HEK293 (cell line): ENCODE results near the gene ADAMTS2.

Source experiments
- CTCF ChIA-PET: fragments of 350-600 bp; formaldehyde crosslinking; extraction: SDS; loops from one replicate; lab custom pipeline; 2021; ENCODE audit warnings: antibody characterized with exemption; lab: Yijun Ruan, JAX
- POLR2A ChIA-PET: fragments of 300-600 bp; formaldehyde crosslinking; extraction: SDS; loops from one replicate; lab custom pipeline; 2020; ENCODE audit warnings: antibody characterized with exemption, inconsistent platforms; lab: Yijun Ruan, JAX
- H3K27ac ChIP-seq: fragments of 200-500 bp; sonication (Bioruptor generic); 2 replicates; pipeline ENCODE4 v1.5.1; 2014; ENCODE audit warnings: low read depth, low read length, control low read depth, inconsistent platforms; ENCODE audit errors: extremely low read depth
- H3K36me3 ChIP-seq, 2 experiments: fragments of 200-500 bp in 1 of 2; sonication (Bioruptor generic) in 1 of 2; 1 replicate in 1 of 2; 2 replicates in 1 of 2; pipeline ENCODE4 v1.5.1; 2014 to 2017; ENCODE audit warnings: inconsistent platforms in 2 of 2, low read length in 2 of 2; ENCODE audit not compliant: control insufficient read depth in 2 of 2, insufficient read depth in 1 of 2
- H3K4me1 ChIP-seq: fragments of 200-500 bp; sonication (Bioruptor generic); 2 replicates; pipeline ENCODE4 v1.5.1; 2014; ENCODE audit warnings: mild to moderate bottlenecking, low read length, inconsistent platforms; ENCODE audit not compliant: control insufficient read depth, insufficient read depth
- H3K4me3 ChIP-seq: 2 replicates; pipeline ENCODE4 v1.5.1; 2011; ENCODE audit warnings: low read depth, mild to moderate bottlenecking, control low read depth, low read length, moderate library complexity
- H3K9me3 ChIP-seq: fragments of 200-500 bp; sonication (Bioruptor generic); 2 replicates; pipeline ENCODE4 v1.5.1; 2014; ENCODE audit warnings: low read depth, low read length, inconsistent platforms; ENCODE audit not compliant: control insufficient read depth, insufficient read depth
- KLF9 ChIP-seq: fragments of 450-650 bp; formaldehyde crosslinking; IDR thresholded peaks from 2 replicates; pipeline ENCODE4 v1.5.1; 2016; ENCODE audit warnings: missing biosample characterization, missing genetic modification characterization, low read depth
- SP2 ChIP-seq: fragments of 450-650 bp; formaldehyde crosslinking; IDR thresholded peaks from 2 replicates; pipeline ENCODE4 v1.5.1; 2016; ENCODE audit warnings: missing biosample characterization, missing genetic modification characterization
- WT1 ChIP-seq: fragments of 450-650 bp; formaldehyde crosslinking; IDR thresholded peaks from 2 replicates; pipeline ENCODE4 v1.5.1; 2016; ENCODE audit warnings: missing biosample characterization, missing genetic modification characterization
- ZFHX2 ChIP-seq: fragments of 450-650 bp; formaldehyde crosslinking; conservative IDR thresholded peaks from 2 replicates; pipeline ENCODE4 v1.5.1; 2016; ENCODE audit warnings: missing biosample characterization, missing genetic modification characterization
- ZNF10 ChIP-seq: fragments of 450-650 bp; formaldehyde crosslinking; IDR thresholded peaks from 2 replicates; pipeline ENCODE4 v1.5.1; 2017; ENCODE audit warnings: missing biosample characterization, missing genetic modification characterization
- ZNF157 ChIP-seq: fragments of 450-650 bp; formaldehyde crosslinking; IDR thresholded peaks from 2 replicates; pipeline ENCODE4 v1.5.1; 2016; ENCODE audit warnings: missing biosample characterization, missing genetic modification characterization
- ZNF19 ChIP-seq: fragments of 450-650 bp; formaldehyde crosslinking; IDR thresholded peaks from 2 replicates; pipeline ENCODE4; 2016; ENCODE audit warnings: missing biosample characterization, missing genetic modification characterization, low read depth
- ZNF426 ChIP-seq: fragments of 450-650 bp; formaldehyde crosslinking; IDR thresholded peaks from 2 replicates; pipeline ENCODE4 v1.5.1; 2017; ENCODE audit warnings: missing biosample characterization, missing genetic modification characterization, mild to moderate bottlenecking, inconsistent platforms, moderate library complexity
- ZNF433 ChIP-seq: fragments of 450-650 bp; formaldehyde crosslinking; IDR thresholded peaks from 2 replicates; pipeline ENCODE4 v1.5.1; 2016; ENCODE audit warnings: missing biosample characterization, missing genetic modification characterization, low read depth
- ZNF514 ChIP-seq: fragments of 450-650 bp; formaldehyde crosslinking; IDR thresholded peaks from 2 replicates; pipeline ENCODE4 v1.5.1; 2016; ENCODE audit warnings: missing biosample characterization, missing genetic modification characterization
- ZNF544 ChIP-seq: fragments of 450-650 bp; formaldehyde crosslinking; IDR thresholded peaks from 2 replicates; pipeline ENCODE4 v1.5.0; 2017; ENCODE audit warnings: missing biosample characterization, missing genetic modification characterization
- ZNF707 ChIP-seq: fragments of 450-650 bp; formaldehyde crosslinking; IDR thresholded peaks from 2 replicates; pipeline ENCODE4 v1.5.1; 2016; ENCODE audit warnings: missing biosample characterization, missing genetic modification characterization
- ZNF777 ChIP-seq: fragments of 450-650 bp; formaldehyde crosslinking; IDR thresholded peaks from 2 replicates; pipeline ENCODE4 v1.5.1; 2017; ENCODE audit warnings: missing biosample characterization, missing genetic modification characterization, borderline replicate concordance
- ZSCAN23 ChIP-seq: fragments of 450-650 bp; formaldehyde crosslinking; IDR thresholded peaks from 2 replicates; pipeline ENCODE4 v1.5.1; 2016; ENCODE audit warnings: missing biosample characterization, missing genetic modification characterization
- ZSCAN30 ChIP-seq: fragments of 450-650 bp; IDR thresholded peaks from 2 replicates; pipeline ENCODE4 v1.5.1; 2018; ENCODE audit warnings: missing biosample characterization, mild to moderate bottlenecking, missing genetic modification characterization, moderate library complexity
- TF ChIP-seq, protein P1 (sequence below): fragments of 450-650 bp; formaldehyde crosslinking; IDR thresholded peaks from 2 replicates; pipeline ENCODE4 v1.5.0; 2017; ENCODE audit warnings: missing biosample characterization, missing genetic modification characterization, borderline replicate concordance
- TF ChIP-seq, protein P2 (sequence below): fragments of 450-650 bp; formaldehyde crosslinking; IDR thresholded peaks from 2 replicates; pipeline ENCODE4 v1.5.1; 2016; ENCODE audit warnings: missing biosample characterization, missing genetic modification characterization
- TF ChIP-seq, protein P3 (sequence below): fragments of 450-650 bp; formaldehyde crosslinking; IDR thresholded peaks from 2 replicates; pipeline ENCODE4 v1.5.1; 2016; ENCODE audit warnings: missing biosample characterization, missing genetic modification characterization
- TF ChIP-seq, protein P4 (sequence below): fragments of 450-650 bp; formaldehyde crosslinking; conservative IDR thresholded peaks from 2 replicates; pipeline ENCODE4 v1.5.1; 2016; ENCODE audit warnings: low read depth, missing biosample characterization, missing genetic modification characterization
- TF ChIP-seq, protein P5 (sequence below): fragments of 450-650 bp; formaldehyde crosslinking; IDR thresholded peaks from 2 replicates; pipeline ENCODE4 v1.5.1; 2016; ENCODE audit warnings: missing biosample characterization, missing genetic modification characterization, low read depth
- TF ChIP-seq, protein P6 (sequence below): fragments of 450-650 bp; IDR thresholded peaks from 2 replicates; pipeline ENCODE4 v1.5.1; 2018; ENCODE audit warnings: missing biosample characterization, missing genetic modification characterization

Gene ADAMTS2

DNA sequence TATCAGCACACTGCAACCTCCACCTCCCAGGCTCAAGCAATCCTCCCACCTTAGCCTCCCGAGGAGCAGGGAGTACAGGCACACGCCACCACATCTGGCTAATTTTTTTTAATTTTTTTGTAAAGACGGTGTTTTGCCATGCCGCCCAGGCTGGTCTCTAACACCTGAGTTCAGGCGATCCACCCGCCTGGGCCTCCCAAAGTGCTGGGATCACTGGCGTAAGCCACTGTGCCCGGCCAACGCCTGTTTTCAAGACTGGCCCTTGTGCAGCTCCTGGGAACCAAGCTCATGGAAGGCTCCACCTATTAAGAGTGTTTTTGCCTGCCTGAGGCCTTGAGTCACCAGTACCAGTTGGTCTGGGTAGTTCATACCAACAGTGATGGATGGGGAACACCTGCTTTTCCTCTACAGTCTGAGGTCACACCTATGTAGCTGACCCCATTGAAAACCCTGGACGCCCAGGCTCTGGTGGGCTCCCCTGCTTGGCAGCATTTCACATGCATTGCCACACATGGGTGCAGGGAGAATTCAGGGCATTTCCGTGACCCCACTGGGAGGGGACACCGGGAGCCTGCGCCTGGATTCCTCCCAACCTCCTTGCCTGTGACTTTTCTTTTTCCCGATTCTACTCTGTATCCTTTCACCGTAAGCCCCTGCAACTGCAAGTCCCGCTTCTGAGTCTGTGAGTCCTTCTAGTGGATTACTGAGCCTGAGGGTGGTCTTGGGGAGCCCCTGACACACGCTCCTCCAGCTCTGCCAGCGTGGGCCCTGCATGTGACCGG is 221.6 kb downstream of the ADAMTS2 start (continued):
- TF ChIP-seq, protein P1, sequence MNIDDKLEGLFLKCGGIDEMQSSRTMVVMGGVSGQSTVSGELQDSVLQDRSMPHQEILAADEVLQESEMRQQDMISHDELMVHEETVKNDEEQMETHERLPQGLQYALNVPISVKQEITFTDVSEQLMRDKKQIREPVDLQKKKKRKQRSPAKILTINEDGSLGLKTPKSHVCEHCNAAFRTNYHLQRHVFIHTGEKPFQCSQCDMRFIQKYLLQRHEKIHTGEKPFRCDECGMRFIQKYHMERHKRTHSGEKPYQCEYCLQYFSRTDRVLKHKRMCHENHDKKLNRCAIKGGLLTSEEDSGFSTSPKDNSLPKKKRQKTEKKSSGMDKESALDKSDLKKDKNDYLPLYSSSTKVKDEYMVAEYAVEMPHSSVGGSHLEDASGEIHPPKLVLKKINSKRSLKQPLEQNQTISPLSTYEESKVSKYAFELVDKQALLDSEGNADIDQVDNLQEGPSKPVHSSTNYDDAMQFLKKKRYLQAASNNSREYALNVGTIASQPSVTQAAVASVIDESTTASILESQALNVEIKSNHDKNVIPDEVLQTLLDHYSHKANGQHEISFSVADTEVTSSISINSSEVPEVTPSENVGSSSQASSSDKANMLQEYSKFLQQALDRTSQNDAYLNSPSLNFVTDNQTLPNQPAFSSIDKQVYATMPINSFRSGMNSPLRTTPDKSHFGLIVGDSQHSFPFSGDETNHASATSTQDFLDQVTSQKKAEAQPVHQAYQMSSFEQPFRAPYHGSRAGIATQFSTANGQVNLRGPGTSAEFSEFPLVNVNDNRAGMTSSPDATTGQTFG = no peak
- TF ChIP-seq, protein P2, sequence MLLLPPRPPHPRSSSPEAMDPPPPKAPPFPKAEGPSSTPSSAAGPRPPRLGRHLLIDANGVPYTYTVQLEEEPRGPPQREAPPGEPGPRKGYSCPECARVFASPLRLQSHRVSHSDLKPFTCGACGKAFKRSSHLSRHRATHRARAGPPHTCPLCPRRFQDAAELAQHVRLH (tag by site-specific recombination) = no peak
- TF ChIP-seq WT1 (tag by site-specific recombination) = no peak
- TF ChIP-seq, protein P3, sequence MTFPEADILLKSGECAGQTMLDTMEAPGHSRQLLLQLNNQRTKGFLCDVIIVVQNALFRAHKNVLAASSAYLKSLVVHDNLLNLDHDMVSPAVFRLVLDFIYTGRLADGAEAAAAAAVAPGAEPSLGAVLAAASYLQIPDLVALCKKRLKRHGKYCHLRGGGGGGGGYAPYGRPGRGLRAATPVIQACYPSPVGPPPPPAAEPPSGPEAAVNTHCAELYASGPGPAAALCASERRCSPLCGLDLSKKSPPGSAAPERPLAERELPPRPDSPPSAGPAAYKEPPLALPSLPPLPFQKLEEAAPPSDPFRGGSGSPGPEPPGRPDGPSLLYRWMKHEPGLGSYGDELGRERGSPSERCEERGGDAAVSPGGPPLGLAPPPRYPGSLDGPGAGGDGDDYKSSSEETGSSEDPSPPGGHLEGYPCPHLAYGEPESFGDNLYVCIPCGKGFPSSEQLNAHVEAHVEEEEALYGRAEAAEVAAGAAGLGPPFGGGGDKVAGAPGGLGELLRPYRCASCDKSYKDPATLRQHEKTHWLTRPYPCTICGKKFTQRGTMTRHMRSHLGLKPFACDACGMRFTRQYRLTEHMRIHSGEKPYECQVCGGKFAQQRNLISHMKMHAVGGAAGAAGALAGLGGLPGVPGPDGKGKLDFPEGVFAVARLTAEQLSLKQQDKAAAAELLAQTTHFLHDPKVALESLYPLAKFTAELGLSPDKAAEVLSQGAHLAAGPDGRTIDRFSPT (tag by site-specific recombination) = no peak

DNA sequence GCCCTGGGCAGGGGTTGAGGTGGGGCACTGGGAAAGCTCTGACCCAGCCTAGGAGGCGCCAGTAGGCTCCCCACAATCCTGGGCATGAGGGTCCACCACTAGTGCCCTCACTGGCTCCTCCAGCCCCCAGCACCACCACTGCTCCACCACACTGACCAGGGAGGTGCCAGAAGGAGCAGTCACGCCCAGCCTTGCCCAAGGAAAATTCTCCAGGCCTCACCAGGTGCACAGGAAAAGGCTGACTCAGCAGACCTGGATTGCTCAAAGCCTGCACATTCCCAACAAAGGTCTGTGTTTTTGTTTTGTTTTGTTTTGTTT is 222.2 kb downstream of the ADAMTS2 start:
- ChIA-PET CTCF (interaction anchor here (0.6 kb wide), 1 partner anchor 18 kb away, joined by 3 read pairs; no protein-coding TSS in a partner anchor), POLR2A (no interaction called here)
- Histone ChIP-seq H3K4me1 (no peaks in the 10 kb centered on the region), H3K27ac (no peak overlapping the region), H3K9me3 (no peaks in the 10 kb centered on the region), H3K4me3 (no peak overlapping the region), H3K36me3 (no peaks in the 10 kb centered on the region)
- TF ChIP-seq ZNF19 (tag by site-specific recombination) (no peak), ZFHX2 (no peak), ZSCAN23 (no peak), ZNF10 (tag by site-specific recombination) (no peak), ZNF514 (tag by site-specific recombination) (no peak), ZNF544 (tag by site-specific recombination) (no peak), ZNF426 (tag by site-specific recombination) (no peak), ZSCAN30 (tag by site-specific recombination) (no peak), ZNF433 (tag by site-specific recombination) (no peak), ZNF707 (tag by site-specific recombination) (no peak), KLF9 (tag by site-specific recombination) (no peak), ZNF777 (no peak), ZNF157 (tag by site-specific recombination) (no peak), SP2 (no peak)
- TF ChIP-seq, protein P4, sequence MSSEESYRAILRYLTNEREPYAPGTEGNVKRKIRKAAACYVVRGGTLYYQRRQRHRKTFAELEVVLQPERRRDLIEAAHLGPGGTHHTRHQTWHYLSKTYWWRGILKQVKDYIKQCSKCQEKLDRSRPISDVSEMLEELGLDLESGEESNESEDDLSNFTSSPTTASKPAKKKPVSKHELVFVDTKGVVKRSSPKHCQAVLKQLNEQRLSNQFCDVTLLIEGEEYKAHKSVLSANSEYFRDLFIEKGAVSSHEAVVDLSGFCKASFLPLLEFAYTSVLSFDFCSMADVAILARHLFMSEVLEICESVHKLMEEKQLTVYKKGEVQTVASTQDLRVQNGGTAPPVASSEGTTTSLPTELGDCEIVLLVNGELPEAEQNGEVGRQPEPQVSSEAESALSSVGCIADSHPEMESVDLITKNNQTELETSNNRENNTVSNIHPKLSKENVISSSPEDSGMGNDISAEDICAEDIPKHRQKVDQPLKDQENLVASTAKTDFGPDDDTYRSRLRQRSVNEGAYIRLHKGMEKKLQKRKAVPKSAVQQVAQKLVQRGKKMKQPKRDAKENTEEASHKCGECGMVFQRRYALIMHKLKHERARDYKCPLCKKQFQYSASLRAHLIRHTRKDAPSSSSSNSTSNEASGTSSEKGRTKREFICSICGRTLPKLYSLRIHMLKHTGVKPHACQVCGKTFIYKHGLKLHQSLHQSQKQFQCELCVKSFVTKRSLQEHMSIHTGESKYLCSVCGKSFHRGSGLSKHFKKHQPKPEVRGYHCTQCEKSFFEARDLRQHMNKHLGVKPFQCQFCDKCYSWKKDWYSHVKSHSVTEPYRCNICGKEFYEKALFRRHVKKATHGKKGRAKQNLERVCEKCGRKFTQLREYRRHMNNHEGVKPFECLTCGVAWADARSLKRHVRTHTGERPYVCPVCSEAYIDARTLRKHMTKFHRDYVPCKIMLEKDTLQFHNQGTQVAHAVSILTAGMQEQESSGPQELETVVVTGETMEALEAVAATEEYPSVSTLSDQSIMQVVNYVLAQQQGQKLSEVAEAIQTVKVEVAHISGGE (tag by site-specific recombination) = no peak
- TF ChIP-seq, protein P5, sequence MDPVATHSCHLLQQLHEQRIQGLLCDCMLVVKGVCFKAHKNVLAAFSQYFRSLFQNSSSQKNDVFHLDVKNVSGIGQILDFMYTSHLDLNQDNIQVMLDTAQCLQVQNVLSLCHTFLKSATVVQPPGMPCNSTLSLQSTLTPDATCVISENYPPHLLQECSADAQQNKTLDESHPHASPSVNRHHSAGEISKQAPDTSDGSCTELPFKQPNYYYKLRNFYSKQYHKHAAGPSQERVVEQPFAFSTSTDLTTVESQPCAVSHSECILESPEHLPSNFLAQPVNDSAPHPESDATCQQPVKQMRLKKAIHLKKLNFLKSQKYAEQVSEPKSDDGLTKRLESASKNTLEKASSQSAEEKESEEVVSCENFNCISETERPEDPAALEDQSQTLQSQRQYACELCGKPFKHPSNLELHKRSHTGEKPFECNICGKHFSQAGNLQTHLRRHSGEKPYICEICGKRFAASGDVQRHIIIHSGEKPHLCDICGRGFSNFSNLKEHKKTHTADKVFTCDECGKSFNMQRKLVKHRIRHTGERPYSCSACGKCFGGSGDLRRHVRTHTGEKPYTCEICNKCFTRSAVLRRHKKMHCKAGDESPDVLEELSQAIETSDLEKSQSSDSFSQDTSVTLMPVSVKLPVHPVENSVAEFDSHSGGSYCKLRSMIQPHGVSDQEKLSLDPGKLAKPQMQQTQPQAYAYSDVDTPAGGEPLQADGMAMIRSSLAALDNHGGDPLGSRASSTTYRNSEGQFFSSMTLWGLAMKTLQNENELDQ (tag by site-specific recombination) = no peak
- TF ChIP-seq, protein P6, sequence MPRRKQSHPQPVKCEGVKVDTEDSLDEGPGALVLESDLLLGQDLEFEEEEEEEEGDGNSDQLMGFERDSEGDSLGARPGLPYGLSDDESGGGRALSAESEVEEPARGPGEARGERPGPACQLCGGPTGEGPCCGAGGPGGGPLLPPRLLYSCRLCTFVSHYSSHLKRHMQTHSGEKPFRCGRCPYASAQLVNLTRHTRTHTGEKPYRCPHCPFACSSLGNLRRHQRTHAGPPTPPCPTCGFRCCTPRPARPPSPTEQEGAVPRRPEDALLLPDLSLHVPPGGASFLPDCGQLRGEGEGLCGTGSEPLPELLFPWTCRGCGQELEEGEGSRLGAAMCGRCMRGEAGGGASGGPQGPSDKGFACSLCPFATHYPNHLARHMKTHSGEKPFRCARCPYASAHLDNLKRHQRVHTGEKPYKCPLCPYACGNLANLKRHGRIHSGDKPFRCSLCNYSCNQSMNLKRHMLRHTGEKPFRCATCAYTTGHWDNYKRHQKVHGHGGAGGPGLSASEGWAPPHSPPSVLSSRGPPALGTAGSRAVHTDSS = no peak
